OCI-LY7 (cell line): ENCODE data around the gene CAMK2B.

Experiments used
- CTCF ChIP-seq: fragments of 200-600 bp; sonication (generic); conservative IDR thresholded peaks from 2 replicates; pipeline ENCODE4 v1.5.1; 2014; ENCODE audit warnings: mild to moderate bottlenecking, antibody characterized with exemption, low read length, moderate library complexity, mixed read lengths
- EZH2phosphoT487 ChIP-seq: fragments of 200-600 bp; sonication (generic); IDR thresholded peaks from 2 replicates; pipeline ENCODE4 v1.6.1; 2018; ENCODE audit warnings: low read depth, borderline replicate concordance, mild to moderate bottlenecking, mixed run types, antibody characterized with exemption, low read length, moderate library complexity, mixed read lengths

- TF ChIP-seq EZH2phosphoT487 (no peak), CTCF (no peak)
Observed at GRCh38 chr7:44321796-44322195, 3.6 kb downstream of the CAMK2B start.
